Skeletal muscle satellite cell (primary cell): ENCODE measurements around the gene LYSET.
"Not testable (repeated sequence)": the region's sequence is repeated elsewhere in the genome, so short reads cannot be mapped to it uniquely, and the experiment has no call there.

Experiments
- H3K27me3 ChIP-seq: 2 replicates; pipeline ENCODE4 v1.7.0; 2013; ENCODE audit warnings: low read length; ENCODE audit not compliant: control insufficient read depth, insufficient read depth
- H3K36me3 ChIP-seq: 2 replicates; pipeline ENCODE4 v1.7.0; 2013; ENCODE audit warnings: mild to moderate bottlenecking, control low read depth, low read length; ENCODE audit not compliant: insufficient read depth
- H3K4me1 ChIP-seq: 2 replicates; pipeline ENCODE4 v1.7.0; 2013; ENCODE audit warnings: low read length; ENCODE audit not compliant: control insufficient read depth, insufficient read depth
- H3K4me2 ChIP-seq: 2 replicates; pipeline ENCODE4 v1.7.0; 2013; ENCODE audit warnings: mild to moderate bottlenecking, low read length
- H3K4me3 ChIP-seq: 2 replicates; pipeline ENCODE4 v1.7.0; 2013; ENCODE audit warnings: low read length
- H3K9ac ChIP-seq: 2 replicates; pipeline ENCODE4 v1.7.0; 2013; ENCODE audit warnings: mild to moderate bottlenecking, low read depth, low read length, moderate library complexity
- H3K9me3 ChIP-seq: replicated peaks from 2 replicates; pipeline ENCODE4 v1.7.0; 2013; ENCODE audit warnings: mild to moderate bottlenecking, control low read depth, low read length

The LYSET gene

DNA sequence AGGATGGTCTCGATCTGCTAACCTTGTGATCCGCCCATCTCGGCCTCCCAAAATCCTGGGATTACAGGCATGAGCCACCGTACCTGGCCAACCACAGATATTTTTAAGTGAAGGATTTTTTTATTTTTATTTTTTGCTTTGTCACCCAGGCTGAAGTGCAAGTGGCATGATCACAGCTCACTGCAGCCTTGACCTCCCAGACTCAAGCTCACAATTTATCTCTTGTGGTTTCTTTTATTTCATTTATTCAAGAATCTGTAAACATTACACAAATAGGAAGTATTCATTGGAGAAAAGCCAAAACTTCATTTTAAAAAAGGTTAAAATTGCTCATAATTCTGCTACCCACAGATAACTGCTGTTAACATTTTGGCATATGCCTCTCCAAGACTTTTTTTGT lies 13.7 kb upstream of the LYSET start:
- Histone ChIP-seq H3K27me3 (peaks cover 8% of the 10 kb centered on the region), H3K36me3 (no peaks in the 10 kb centered on the region), H3K9ac (no peak overlapping the region), H3K4me1 (no peaks in the 10 kb centered on the region), H3K4me3 (no peak overlapping the region), H3K9me3 (no peaks in the 10 kb centered on the region), H3K4me2 (no peak overlapping the region)

- Histone ChIP-seq H3K4me3 (no peak overlapping the region), H3K4me2 (no peak overlapping the region), H3K9me3 (no peaks in the 10 kb centered on the region), H3K4me1 (no peaks in the 10 kb centered on the region), H3K36me3 (no peaks in the 10 kb centered on the region), H3K27me3 (peaks cover 8% of the 10 kb centered on the region), H3K9ac (no peak overlapping the region)
These were observed 11.1 kb upstream of the LYSET start for GRCh38 chr14:93173943-93174395.

DNA sequence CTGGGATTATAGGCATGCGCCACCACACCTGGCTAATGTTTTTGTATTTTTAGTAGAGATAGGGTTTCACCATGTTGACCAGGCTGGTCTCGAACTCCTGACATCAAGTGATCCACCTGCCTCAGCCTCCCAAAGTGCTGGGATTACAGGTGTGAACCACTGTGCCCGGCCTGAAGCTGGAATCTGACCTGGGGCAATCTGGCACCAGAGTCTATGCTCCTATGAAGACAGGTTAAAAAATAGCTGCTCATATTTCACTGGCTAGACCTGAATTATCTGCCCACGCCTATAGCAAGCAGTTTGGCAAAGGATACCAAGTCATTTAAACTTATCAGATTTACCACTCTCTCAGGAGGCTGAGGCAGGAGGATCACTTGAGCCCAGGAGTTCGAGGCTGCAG lies 10.4 kb upstream of the LYSET start:
- H3K4me3 ChIP-seq, H3K9me3 ChIP-seq, H3K4me2 ChIP-seq, H3K36me3 ChIP-seq, H3K27me3 ChIP-seq, H3K4me1 ChIP-seq, H3K9ac ChIP-seq: not testable (repeated sequence)

- no peak overlapping the region for H3K9ac ChIP-seq
- H3K4me3 ChIP-seq, result no peak overlapping the region
- peaks cover 4% of the 10 kb centered on the region for H3K4me1 ChIP-seq
- no peaks in the 10 kb centered on the region for H3K9me3 ChIP-seq
- H3K36me3 ChIP-seq, result no peaks in the 10 kb centered on the region
- H3K4me2 ChIP-seq, result no peak overlapping the region
- H3K27me3 ChIP-seq, result peaks cover 8% of the 10 kb centered on the region
These were observed 9.6 kb upstream of the LYSET start for GRCh38 chr14:93175492-93175891.

DNA sequence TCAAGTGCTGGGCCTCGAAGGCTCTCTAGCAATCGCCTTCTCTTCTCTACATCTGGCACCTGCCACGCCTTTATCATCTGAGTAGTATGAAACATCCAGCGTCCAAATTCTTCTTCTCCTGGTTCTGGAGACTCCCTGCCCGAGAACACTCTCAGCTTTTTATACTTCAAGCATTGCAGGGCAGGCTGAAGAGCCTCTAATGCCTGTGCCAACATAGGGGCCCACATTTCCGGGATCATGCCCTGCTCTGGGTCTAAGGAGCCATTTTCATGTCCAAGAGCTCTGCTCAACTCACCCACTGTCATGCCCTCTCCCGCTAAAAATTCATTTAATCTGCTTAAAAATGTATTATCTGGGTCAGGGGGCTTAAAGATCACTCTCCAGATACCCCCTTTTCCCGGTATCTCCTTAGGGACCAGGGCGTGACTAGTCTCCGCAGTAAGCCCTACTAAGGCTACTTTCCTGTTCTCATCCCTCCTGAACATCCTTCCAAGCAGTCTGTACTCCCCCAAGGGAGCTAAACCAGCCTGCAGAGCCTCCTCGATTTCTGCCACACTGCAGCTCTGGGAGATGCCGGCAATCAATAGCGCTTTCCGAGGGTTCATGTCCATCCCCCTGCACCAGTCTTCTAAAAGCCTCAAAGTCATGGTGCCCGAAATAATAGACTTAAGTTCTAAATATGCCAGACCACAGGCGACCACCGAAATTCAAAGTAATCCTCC lies 1.4 kb upstream of the LYSET start:
- H3K36me3 ChIP-seq, result peaks cover 3% of the 10 kb centered on the region
- peak overlapping the region; percentile 84 for H3K4me2 ChIP-seq
- H3K4me1 ChIP-seq, result peaks cover 13% of the 10 kb centered on the region
- no peaks in the 10 kb centered on the region for H3K9me3 ChIP-seq
- H3K4me3 ChIP-seq, result peak overlapping the region; percentile 100
- H3K9ac ChIP-seq, result peak overlapping the region; percentile 98
- H3K27me3 ChIP-seq, result no peaks in the 10 kb centered on the region

GRCh38 chr14:93185349-93185720 lies 218 bp downstream of the LYSET start:
- Histone ChIP-seq H3K27me3 (no peaks in the 10 kb centered on the region), H3K4me3 (peak overlapping the region; percentile 100), H3K36me3 (peaks cover 3% of the 10 kb centered on the region), H3K9me3 (no peaks in the 10 kb centered on the region), H3K4me1 (peaks cover 9% of the 10 kb centered on the region), H3K9ac (peak overlapping the region; percentile 98), H3K4me2 (peak overlapping the region; percentile 84)

DNA sequence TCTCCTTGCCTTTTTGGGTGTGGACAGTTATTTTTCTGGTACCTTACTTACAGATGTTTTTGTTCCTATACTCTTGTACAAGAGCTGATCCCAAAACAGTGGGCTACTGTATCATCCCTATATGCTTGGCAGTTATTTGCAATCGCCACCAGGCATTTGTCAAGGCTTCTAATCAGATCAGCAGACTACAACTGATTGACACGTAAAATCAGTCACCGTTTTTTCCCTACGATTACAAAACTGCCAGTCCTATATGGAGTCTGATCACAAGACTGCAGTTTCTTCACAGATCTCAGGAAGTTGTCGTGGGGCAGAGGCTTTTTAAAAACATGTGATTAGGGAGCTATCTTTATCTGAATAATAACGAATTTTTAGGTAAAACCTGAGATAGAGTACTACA lies 1.3 kb downstream of the LYSET start:
- Histone ChIP-seq H3K9ac (no peak overlapping the region), H3K4me3 (no peak overlapping the region), H3K9me3 (no peaks in the 10 kb centered on the region), H3K4me2 (peak overlapping the region; percentile 28), H3K36me3 (peaks cover 3% of the 10 kb centered on the region), H3K27me3 (no peaks in the 10 kb centered on the region), H3K4me1 (peaks cover 9% of the 10 kb centered on the region)

DNA sequence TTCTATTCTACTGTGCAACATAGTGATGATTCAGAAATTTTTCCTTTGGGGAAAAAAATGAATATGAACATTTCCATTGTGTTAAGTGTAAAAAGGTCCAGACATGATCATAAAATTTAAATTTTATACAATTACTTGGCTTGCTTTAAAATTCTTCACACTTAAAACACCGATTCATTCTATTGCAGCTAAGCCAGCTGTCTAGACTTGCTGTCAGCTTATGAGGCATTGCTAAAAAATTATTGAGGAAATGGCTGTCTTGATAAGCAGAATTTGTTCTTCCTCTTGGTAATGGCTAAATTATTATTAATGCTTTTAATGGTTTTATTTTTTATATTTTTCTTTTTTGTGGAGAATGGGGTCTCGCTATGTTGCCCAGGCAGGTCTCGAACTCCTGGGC lies 1.8 kb downstream of the LYSET start:
- Histone ChIP-seq H3K4me2 (no peak overlapping the region), H3K27me3 (no peaks in the 10 kb centered on the region), H3K9ac (no peak overlapping the region), H3K4me3 (no peak overlapping the region), H3K36me3 (peaks cover 3% of the 10 kb centered on the region), H3K4me1 (peaks cover 9% of the 10 kb centered on the region), H3K9me3 (no peaks in the 10 kb centered on the region)

- H3K4me2 ChIP-seq, result no peak overlapping the region
- peaks cover 6% of the 10 kb centered on the region for H3K36me3 ChIP-seq
- H3K4me3 ChIP-seq, result no peak overlapping the region
These were observed 10.3 kb downstream of the LYSET start for GRCh38 chr14:93195316-93195999.

GRCh38 chr14:93199031-93199430 lies 13.9 kb downstream of the LYSET start:
- no peaks in the 10 kb centered on the region for H3K27me3 ChIP-seq
- no peaks in the 10 kb centered on the region for H3K9me3 ChIP-seq
- H3K4me3 ChIP-seq, result no peak overlapping the region
- H3K9ac ChIP-seq, result no peak overlapping the region
- peaks cover 6% of the 10 kb centered on the region for H3K36me3 ChIP-seq
- H3K4me1 ChIP-seq, result no peaks in the 10 kb centered on the region
- no peak overlapping the region for H3K4me2 ChIP-seq

More at GRCh38 chr14:93195316-93195999, 10.3 kb downstream of the LYSET start:
- H3K9ac ChIP-seq, result no peak overlapping the region
- H3K9me3 ChIP-seq, result no peaks in the 10 kb centered on the region
- peaks cover 4% of the 10 kb centered on the region for H3K4me1 ChIP-seq
- no peaks in the 10 kb centered on the region for H3K27me3 ChIP-seq

- H3K9ac ChIP-seq, result no peak overlapping the region
- no peak overlapping the region for H3K4me2 ChIP-seq
- H3K4me1 ChIP-seq, result no peaks in the 10 kb centered on the region
- no peaks in the 10 kb centered on the region for H3K27me3 ChIP-seq
- no peaks in the 10 kb centered on the region for H3K9me3 ChIP-seq
- no peak overlapping the region for H3K4me3 ChIP-seq
- H3K36me3 ChIP-seq, result peaks cover 6% of the 10 kb centered on the region
These were observed 15.4 kb downstream of the LYSET start for GRCh38 chr14:93200553-93200952.
